Measurements from ENCODE around the gene LIX1L.

GRCh38 chr1:145978471-145978853, 20.6 kb upstream of the LIX1L start:
- no peak for TF ChIP-seq CTCF (IDR thresholded peaks at IDR 0.05)
- no peak for TF ChIP-seq EZH2 (IDR thresholded peaks at IDR 0.05; ENCODE audit: borderline replicate concordance, insufficient read depth, low read depth, low read length, poor library complexity, severe bottlenecking)
